Epithelial cell of proximal tubule (primary cell): Measurements from ENCODE around the gene SUGP1. TPM values are rescaled to one million over a fixed set of nuclear protein-coding genes. Genes with fewer than 3 reads are reported as not detected.

Source experiments
- DNase-seq: peaks from one replicate; pipeline ENCODE4 v3.0.0-alpha.2; 2011; ENCODE audit warnings: low read depth
- H3K4me3 ChIP-seq: 2 replicates; pipeline ENCODE4 v1.5.1; 2011; ENCODE audit warnings: low read depth, mild to moderate bottlenecking, low read length
- CTCF ChIP-seq: conservative IDR thresholded peaks from 2 replicates; pipeline ENCODE4 v1.5.1; 2012; ENCODE audit warnings: low read depth, mild to moderate bottlenecking, low read length
- total RNA-seq: library from RNA; depleted of rRNA; stranded (reverse); fragments of >200 nt; gene quantifications from 2 replicates; pipeline ENCODE4 v1.2.3, GENCODE V29; 2015

The SUGP1 gene
- 30.0 and 32.2 TPM in 2 replicates for total RNA-seq

GRCh38 chr19:19320361-19321140 lies at the start of gene SUGP1, which contains the start of gene MAU2:
Gene SUGP1, minus strand, starts transcription at chr19:19320509. Its CDS starts 13 bp downstream, at chr19:19320496.
Gene MAU2, plus strand, starts transcription at chr19:19320829. Its CDS starts 31 bp downstream, at chr19:19320860.
- peak within 1 kb of the TSS; percentile 93 for H3K4me3 ChIP-seq
- TF ChIP-seq CTCF = no peak
- peak; percentile 62 for DNase-seq

- TF ChIP-seq CTCF = no peak
- no peak for DNase-seq
- no peak overlapping the region for H3K4me3 ChIP-seq
These were observed 47.8 kb upstream of the SUGP1 start for GRCh38 chr19:19368087-19368486.

GRCh38 chr19:19366434-19367396 lies 46.4 kb upstream of the SUGP1 start:
- TF ChIP-seq CTCF = peak; percentile 95
- DNase-seq = no peak

GRCh38 chr19:19362075-19362474 lies 41.8 kb upstream of the SUGP1 start:
- TF ChIP-seq CTCF = no peak
- no peak for DNase-seq

More at GRCh38 chr19:19366434-19367396, 46.4 kb upstream of the SUGP1 start:
- H3K4me3 ChIP-seq = no peak overlapping the region

GRCh38 chr19:19361075-19361594 lies 40.8 kb upstream of the SUGP1 start:
- no peak overlapping the region for H3K4me3 ChIP-seq
- no peak for DNase-seq
- peak; percentile 75 for TF ChIP-seq CTCF

More at GRCh38 chr19:19362075-19362474, 41.8 kb upstream of the SUGP1 start:
- H3K4me3 ChIP-seq = no peak overlapping the region

GRCh38 chr19:19356901-19357566 lies 36.7 kb upstream of the SUGP1 start:
- no peak overlapping the region for H3K4me3 ChIP-seq
- no peak for TF ChIP-seq CTCF
- no peak for DNase-seq
